HUES64 (cell line): ENCODE results near the gene S100P. TPM values are rescaled to one million over a fixed set of nuclear protein-coding genes. Genes with fewer than 3 reads are reported as not detected.
"Not testable (repeated sequence)": the region's sequence is repeated elsewhere in the genome, so short reads cannot be mapped to it uniquely, and the experiment has no call there.

Experiments
- H3K27ac ChIP-seq: 2 replicates; pipeline ENCODE4 v1.7.0; 2013; ENCODE audit warnings: low read depth, low read length, inconsistent platforms
- H3K27me3 ChIP-seq: 2 replicates; pipeline ENCODE4 v1.6.1; 2013; ENCODE audit warnings: mild to moderate bottlenecking, low read length; ENCODE audit not compliant: insufficient read depth
- H3K36me3 ChIP-seq: 2 replicates; pipeline ENCODE4 v1.6.1; 2013; ENCODE audit warnings: mild to moderate bottlenecking, low read length; ENCODE audit not compliant: insufficient read depth
- H3K4me1 ChIP-seq: 2 replicates; pipeline ENCODE4 v1.6.1; 2013; ENCODE audit warnings: mild to moderate bottlenecking, low read length, moderate library complexity; ENCODE audit not compliant: insufficient read depth
- H3K4me3 ChIP-seq: 2 replicates; pipeline ENCODE4 v1.5.1; 2013; ENCODE audit warnings: mild to moderate bottlenecking, low read length, moderate library complexity
- H3K9ac ChIP-seq: 2 replicates; pipeline ENCODE4 v1.6.1; 2013; ENCODE audit warnings: mild to moderate bottlenecking, low read depth, low read length
- H3K9me3 ChIP-seq: 2 replicates; pipeline ENCODE4 v1.6.1; 2013; ENCODE audit warnings: low read depth, low read length; ENCODE audit not compliant: insufficient read depth
- WGBS: fragments of 150-250, 120-280 bp; methylation state at CpG from one replicate; pipeline ENCODE4 v1.1.7; 2013; ENCODE audit warnings: missing lambda C conversion rate; 5-methylcytosine and 5-hydroxymethylcytosine counted together
- polyA plus RNA-seq, 2 experiments: library from polyadenylated mRNA; stranded (reverse); fragments of 50-300 nt; gene quantifications; one replicate each; pipeline ENCODE4 v1.2.3, GENCODE V29; 2013

S100P gene
- not detected for polyA plus RNA-seq (2013, experiment 1 of 2)
- not detected for polyA plus RNA-seq (2013, experiment 2 of 2)

DNA sequence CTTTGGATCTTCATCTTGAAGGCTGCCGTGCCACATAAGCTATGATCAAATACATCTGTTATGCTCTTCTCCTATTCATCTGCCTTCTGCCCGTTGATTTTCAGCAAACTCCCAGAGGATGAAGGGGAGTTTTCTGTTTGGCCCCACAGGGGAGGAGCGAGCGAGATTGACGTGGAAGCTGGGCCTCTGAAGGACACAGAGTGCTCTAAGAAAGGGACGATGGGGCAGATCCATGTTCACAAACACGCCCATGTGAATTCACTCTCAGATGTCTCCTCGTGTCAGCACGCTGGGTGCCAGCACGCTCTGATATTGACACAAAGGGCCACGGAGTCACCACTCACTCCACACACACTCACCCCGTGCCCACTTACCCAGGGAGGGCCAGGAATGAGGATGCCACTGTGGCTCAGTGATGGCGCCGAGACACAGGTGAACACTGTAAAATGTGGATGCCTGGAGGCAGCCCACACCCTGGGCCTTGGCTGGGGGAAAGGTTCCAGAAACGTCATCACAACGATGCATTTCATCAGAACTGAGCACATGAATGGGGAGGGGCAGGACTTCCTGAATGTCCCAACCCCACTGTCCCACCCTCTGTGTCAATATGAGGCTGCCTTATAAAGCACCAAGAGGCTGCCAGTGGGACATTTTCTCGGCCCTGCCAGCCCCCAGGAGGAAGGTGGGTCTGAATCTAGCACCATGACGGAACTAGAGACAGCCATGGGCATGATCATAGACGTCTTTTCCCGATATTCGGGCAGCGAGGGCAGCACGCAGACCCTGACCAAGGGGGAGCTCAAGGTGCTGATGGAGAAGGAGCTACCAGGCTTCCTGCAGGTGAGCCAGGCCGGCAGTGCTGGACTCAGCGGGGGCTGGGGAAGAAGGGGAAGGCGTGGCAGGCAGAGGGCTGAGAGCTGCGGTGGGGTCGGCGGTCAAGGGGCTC is at the start of gene S100P:
Gene S100P, plus strand, starts transcription at position 648 of the 946 bp plus-strand sequence. Its CDS starts 55 bp downstream, at position 703.
- WGBS: 87% methylated on average over 29 of the region's 29 CpGs
- Histone ChIP-seq H3K27me3 (no peaks in the 10 kb centered on the region), H3K4me1 (peaks cover 10% of the 10 kb centered on the region), H3K36me3 (no peaks in the 10 kb centered on the region), H3K4me3 (no peak within 1 kb of the TSS), H3K27ac (no peak within 1 kb of the TSS), H3K9ac (no peak within 1 kb of the TSS), H3K9me3 (no peaks in the 10 kb centered on the region)

DNA sequence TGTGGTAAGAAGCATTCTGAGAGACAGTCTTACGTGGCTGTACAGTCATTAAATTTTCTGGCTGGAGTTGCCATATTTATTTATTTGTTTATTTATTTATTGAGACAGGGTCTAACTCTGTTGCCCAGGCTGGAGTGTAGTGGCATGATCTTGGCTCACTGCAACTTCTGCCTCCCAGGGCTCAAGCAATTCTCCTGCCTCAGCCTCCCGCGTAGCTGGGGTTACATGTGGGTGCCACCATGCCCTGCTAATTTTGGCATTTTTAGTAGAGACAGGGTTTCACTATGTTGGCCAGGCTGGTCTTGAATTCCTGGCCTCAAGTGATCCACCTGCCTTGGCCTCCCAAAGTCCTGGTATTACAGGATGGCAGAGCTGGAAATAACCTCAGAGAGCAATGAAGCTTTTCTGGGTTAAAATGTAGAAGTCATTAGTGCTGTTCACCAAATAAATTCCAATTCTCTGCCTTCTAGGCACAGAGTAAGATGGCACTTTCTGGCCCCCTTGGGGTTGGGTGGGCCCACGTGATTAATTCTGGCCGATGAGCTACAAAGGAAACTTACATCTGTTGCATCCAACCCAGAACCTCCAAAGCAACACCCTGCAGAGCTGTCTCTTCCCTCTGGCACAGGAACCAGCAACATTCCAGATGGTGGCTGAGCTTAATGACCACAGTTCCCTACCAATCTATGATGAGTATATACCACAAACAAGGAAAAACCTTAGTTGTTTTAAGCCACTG is 48.7 kb upstream of the S100P start:
- no peaks in the 10 kb centered on the region for H3K9me3 ChIP-seq
- peaks cover 6% of the 10 kb centered on the region; the same call in 1 of the 2 replicates for H3K4me1 ChIP-seq
- 69% methylated on average over 5 of the region's 5 CpGs for WGBS
- H3K36me3 ChIP-seq: peaks cover 18% of the 10 kb centered on the region
- no peaks in the 10 kb centered on the region for H3K27me3 ChIP-seq
- H3K9ac ChIP-seq: no peak overlapping the region
- H3K4me3 ChIP-seq: no peak overlapping the region
- H3K27ac ChIP-seq: no peak overlapping the region

DNA sequence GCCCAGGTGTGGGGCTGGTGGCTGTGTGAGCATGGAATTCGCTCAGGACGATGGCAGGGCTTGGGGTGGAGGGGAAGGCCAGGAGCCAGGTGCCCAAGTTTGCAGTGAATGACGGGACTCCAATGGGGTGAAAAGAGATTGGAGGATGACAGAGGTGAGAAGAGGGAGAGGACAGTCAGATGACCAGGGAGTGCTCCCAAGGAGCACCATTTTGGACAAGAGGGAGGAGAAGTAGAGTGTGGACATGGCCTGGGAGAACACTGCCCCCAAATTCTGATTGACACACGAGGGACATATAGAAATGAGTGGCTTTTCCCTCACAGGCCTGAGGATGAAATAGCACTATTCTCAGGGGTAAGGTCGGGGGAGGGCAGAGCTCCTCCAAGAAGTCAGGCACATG is 46.5 kb upstream of the S100P start:
- Histone ChIP-seq H3K27ac (no peak overlapping the region), H3K4me1 (peaks cover 3% of the 10 kb centered on the region; the same call in 1 of the 2 replicates), H3K4me3 (no peak overlapping the region), H3K27me3 (no peaks in the 10 kb centered on the region), H3K36me3 (peaks cover 12% of the 10 kb centered on the region), H3K9ac (no peak overlapping the region), H3K9me3 (no peaks in the 10 kb centered on the region)
- 88% methylated on average over 5 of the region's 5 CpGs for WGBS

DNA sequence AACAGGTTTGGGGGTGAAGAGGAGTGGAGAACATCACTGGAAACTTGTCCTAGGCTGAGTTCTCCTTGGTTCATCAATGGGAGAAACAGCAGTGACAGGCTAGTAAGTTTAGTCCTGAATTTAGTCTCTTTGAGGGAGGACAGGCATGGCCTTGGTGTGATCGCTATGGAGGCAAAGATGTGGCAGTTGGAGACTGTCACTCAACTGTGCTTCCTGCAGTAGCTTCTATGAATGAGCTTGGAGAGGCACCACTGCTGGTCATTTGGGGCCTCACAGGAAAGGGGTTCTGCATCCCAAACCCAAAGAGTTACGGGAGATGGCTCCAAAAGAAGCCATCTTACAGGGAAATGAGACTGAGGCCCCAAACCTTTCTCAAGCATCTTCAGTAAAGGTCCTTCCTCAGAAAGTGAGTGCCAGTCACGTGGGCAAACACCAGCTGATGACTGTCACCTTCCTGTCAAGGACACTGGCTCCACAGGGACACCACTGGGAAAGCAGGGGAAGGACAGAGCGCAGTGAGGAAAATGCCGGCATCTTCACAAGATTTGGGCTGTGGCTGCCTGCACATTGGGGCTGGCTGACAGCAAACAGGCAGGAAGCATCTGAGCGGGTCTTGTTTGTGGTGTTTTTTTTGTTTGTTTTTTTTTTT is 46.0 kb upstream of the S100P start:
- Histone ChIP-seq H3K9me3 (no peaks in the 10 kb centered on the region), H3K4me3 (no peak overlapping the region), H3K27ac (no peak overlapping the region), H3K4me1 (no peaks in the 10 kb centered on the region), H3K9ac (no peak overlapping the region), H3K27me3 (no peaks in the 10 kb centered on the region), H3K36me3 (peaks cover 7% of the 10 kb centered on the region)
- 67% methylated on average over 6 of the region's 6 CpGs for WGBS

DNA sequence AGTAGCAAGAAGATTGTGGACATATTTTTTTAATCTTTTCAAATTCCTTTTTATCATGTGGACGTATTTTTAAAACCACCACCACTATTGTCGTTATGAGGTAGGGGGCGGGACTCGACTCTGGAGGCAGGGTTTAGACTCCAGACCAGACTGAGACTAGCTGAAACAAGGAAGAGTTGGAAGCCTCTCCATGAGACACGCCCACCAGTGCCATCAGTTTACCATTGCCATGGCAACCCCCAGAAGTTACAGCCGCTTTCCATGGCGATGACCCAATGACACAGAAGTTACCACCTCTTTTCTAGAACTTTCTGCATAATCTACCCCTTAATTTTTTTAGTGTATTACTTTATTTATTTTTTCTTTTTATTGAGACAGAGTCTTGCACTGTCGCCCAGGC is 44.5 kb upstream of the S100P start:
- Histone ChIP-seq H3K9me3 (no peaks in the 10 kb centered on the region), H3K27me3 (no peaks in the 10 kb centered on the region), H3K9ac (no peak overlapping the region), H3K36me3 (no peaks in the 10 kb centered on the region), H3K27ac (no peak overlapping the region), H3K4me3 (no peak overlapping the region), H3K4me1 (no peaks in the 10 kb centered on the region)
- 95% methylated on average over 8 of the region's 8 CpGs for WGBS

DNA sequence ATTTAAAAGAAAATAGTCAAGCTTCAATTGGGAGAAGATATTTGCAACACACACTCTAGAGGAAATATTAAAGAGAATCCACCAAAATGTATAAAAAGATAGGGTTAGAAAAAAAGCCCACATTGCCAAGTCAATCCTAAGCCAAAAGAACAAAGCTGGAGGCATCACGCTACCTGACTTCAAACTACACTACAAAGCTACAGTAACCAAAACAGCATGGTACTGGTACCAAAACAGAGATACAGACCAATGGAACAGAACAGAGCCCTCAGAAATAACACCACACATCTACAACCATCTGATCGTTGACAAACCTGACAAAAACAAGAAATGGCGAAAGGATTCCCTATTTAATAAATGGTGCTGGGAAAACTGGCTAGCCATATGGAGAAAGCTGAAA is 39.5 kb upstream of the S100P start:
- not testable (repeated sequence) for H3K4me3 ChIP-seq, H3K27ac ChIP-seq, H3K36me3 ChIP-seq, H3K9me3 ChIP-seq, H3K9ac ChIP-seq, H3K4me1 ChIP-seq
- no CpG with 5 or more reads among the region's 3 CpGs for WGBS
- peaks cover 16% of the 10 kb centered on the region for H3K27me3 ChIP-seq

DNA sequence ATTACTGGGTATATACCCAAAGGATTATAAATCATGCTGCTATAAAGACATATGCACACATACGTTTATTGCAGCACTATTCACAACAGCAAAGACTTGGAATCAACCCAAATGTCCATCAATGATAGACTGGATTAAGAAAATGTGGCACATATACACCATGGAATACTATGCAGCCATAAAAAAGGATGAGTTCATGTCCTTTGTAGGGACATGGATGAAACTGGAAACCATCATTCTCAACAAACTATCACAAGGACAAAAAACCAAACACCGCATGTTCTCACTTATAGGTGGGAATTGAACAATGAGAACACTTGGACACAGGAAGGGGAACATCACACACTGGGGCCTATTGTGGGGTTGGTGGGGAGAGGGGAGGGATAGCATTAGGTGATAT is 38.4 kb upstream of the S100P start:
- H3K4me3 ChIP-seq, H3K36me3 ChIP-seq, H3K9ac ChIP-seq, H3K4me1 ChIP-seq, H3K27ac ChIP-seq, H3K9me3 ChIP-seq: not testable (repeated sequence)
- WGBS: 80% methylated on average over 1 of the region's 2 CpGs
- peaks cover 27% of the 10 kb centered on the region for H3K27me3 ChIP-seq

DNA sequence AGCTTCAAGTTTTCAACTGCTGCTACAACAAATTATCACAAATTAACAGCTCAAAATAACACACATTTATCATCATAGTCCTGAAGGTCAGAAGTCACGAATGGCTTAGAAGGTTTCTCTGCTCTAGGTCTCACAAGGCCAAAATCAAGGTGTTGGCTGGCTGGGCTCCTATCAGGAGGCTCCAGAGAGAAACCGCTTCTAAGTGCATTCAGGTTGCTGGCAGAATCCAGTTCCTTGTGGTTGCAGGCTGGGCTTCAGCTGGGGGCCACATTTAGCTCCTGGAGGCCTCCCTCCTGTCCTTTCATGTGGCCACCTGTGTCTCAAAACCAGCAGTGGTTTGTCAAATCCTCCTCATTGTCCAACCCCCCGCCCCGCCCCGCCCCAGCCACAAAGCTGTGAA is 37.8 kb upstream of the S100P start:
- H3K4me1 ChIP-seq: 0 out of 2 replicates have a peak, but pooled peaks cover 6% of the 10 kb centered on the region
- WGBS: 87% methylated on average over 5 of the region's 5 CpGs
- H3K27ac ChIP-seq: no peak overlapping the region

DNA sequence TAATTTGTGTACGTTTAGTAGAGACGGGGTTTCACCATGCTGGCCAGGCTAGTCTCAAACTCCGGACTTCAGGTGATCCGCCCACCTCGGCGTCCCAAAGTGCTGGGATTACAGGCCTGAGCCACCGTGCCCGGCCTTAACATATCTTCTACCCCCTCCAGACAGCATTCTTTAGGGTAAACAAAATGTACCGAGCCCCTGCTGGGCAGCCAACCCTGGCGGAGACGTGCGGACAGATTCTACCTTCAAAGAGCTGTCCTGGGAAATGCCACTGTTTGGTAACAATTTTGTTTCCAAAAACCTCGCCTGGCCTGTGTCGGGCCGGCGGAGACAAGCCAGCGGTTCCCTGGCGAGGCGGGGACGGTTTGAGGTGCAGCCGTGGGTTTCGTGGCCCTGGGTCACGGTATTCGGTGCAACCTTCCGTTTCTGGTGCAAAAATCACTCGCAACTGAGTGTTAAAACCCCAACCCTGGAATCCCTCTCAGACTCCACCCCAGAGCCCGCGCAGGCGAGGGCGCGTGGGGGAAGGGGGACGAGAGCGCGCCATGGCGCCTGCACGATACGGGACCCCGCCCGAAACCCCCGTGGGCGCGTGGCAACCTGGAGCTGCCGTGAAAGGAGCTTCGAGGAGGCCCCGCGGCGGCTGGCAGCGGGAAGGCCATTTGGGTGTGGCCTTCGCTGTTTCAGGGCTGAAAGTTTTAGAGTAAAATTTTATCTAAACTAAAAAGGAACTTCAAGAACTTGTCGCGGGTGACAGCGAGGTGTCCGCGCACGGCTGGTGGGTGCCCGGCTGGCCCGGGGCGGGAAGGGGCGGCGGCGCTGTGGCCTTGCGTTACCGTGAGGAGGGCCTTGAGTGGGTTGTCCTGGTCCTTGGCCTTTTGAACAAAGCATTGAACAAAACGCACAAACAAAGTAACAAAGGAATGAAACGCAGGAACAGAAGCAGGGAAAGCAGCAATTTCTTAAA is 36.2 kb upstream of the S100P start:
- no peaks in the 10 kb centered on the region for H3K36me3 ChIP-seq
- no peak overlapping the region for H3K27ac ChIP-seq
- H3K9me3 ChIP-seq: no peaks in the 10 kb centered on the region
- H3K9ac ChIP-seq: no peak overlapping the region
- peaks cover 36% of the 10 kb centered on the region for H3K27me3 ChIP-seq
- H3K4me1 ChIP-seq: 0 out of 2 replicates have a peak, but pooled peaks cover 6% of the 10 kb centered on the region
- 92% methylated on average over 65 of the region's 65 CpGs for WGBS
- no peak overlapping the region for H3K4me3 ChIP-seq

More for the DNA sequence above, 37.8 kb upstream of the S100P start:
- H3K4me3 ChIP-seq: no peak overlapping the region
- peaks cover 32% of the 10 kb centered on the region for H3K27me3 ChIP-seq
- no peak overlapping the region for H3K9ac ChIP-seq
- H3K9me3 ChIP-seq: no peaks in the 10 kb centered on the region
- H3K36me3 ChIP-seq: no peaks in the 10 kb centered on the region

DNA sequence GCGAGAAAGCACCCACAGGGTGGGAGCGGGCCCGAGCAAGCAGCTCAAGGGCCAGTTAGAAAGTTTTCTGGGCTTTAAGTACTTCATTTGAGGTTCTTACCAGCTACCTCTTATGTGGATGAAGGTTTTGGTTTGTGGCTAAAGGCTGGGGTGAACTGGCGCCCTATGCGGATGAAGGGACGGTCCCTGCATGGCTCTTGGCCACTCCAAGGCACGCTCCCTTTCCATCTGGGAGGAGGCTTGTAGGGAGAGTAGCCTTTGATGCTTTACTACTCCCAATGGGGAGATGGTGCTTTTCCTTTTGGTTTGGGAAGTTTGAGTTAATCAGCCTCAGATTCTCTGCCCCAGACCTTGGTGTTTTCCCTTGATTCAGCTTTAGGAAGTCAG is 35.5 kb upstream of the S100P start:
- H3K4me1 ChIP-seq: 0 out of 2 replicates have a peak, but pooled peaks cover 6% of the 10 kb centered on the region
- peaks cover 43% of the 10 kb centered on the region for H3K27me3 ChIP-seq
- no peaks in the 10 kb centered on the region for H3K9me3 ChIP-seq
- WGBS: 92% methylated on average over 7 of the region's 7 CpGs
- H3K9ac ChIP-seq: 0 out of 2 replicates have a peak overlapping the region, but pooled peaks have one; percentile 47
- peak overlapping the region; percentile 45 for H3K4me3 ChIP-seq
- no peaks in the 10 kb centered on the region for H3K36me3 ChIP-seq
- H3K27ac ChIP-seq: no peak overlapping the region
